GM12878 (cell line): Measurements from ENCODE around the gene OXCT2. TPM values are rescaled to one million over a fixed set of nuclear protein-coding genes. Genes with fewer than 3 reads are reported as not detected.
A peak's percentile ranks its signal among the peaks of the same experiment; 100 is the strongest.

ENCODE experiments used
- BCL3 ChIP-seq: IDR thresholded peaks from 2 replicates; pipeline ENCODE4 v1.6.1; 2011; ENCODE audit warnings: borderline replicate concordance, low read depth, mild to moderate bottlenecking, moderate library complexity, low read length; ENCODE audit not compliant: insufficient read depth, poor library complexity, severe bottlenecking
- BRCA1 ChIP-seq: IDR thresholded peaks from 2 replicates; pipeline ENCODE4 v1.6.1; 2011; ENCODE audit warnings: low read depth, low read length, improper control_type of control experiment
- EED ChIP-seq: sonication (generic); IDR thresholded peaks from 2 replicates; pipeline ENCODE4 v1.6.1; 2016; ENCODE audit warnings: antibody characterized with exemption, low read depth
- NFIC ChIP-seq: IDR thresholded peaks from 2 replicates; pipeline ENCODE4 v1.6.1; 2012; ENCODE audit warnings: low read depth, mild to moderate bottlenecking, inconsistent platforms, low read length, moderate library complexity
- NFYA ChIP-seq: IDR thresholded peaks from 2 replicates; pipeline ENCODE4 v1.6.1; 2011; ENCODE audit warnings: low read depth, mild to moderate bottlenecking, low read length, improper control_type of control experiment, borderline replicate concordance
- NRF1 ChIP-seq: conservative IDR thresholded peaks from 2 replicates; pipeline ENCODE4 v1.6.1; 2011; ENCODE audit warnings: mild to moderate bottlenecking, low read depth, low read length, improper control_type of control experiment
- POLR2AphosphoS2 ChIP-seq: IDR thresholded peaks from 2 replicates; pipeline ENCODE4 v1.6.1; 2011; ENCODE audit warnings: low read depth, mild to moderate bottlenecking, low read length, improper control_type of control experiment, moderate library complexity
- RBBP5 ChIP-seq: fragments of 200-600 bp; sonication (generic); conservative IDR thresholded peaks from 2 replicates; pipeline ENCODE4 v1.6.1; 2016
- RFX5 ChIP-seq: IDR thresholded peaks from 2 replicates; pipeline ENCODE4 v1.6.1; 2011; ENCODE audit warnings: low read depth, low read length, improper control_type of control experiment
- SIN3A ChIP-seq: IDR thresholded peaks from 2 replicates; pipeline ENCODE4 v1.6.1; 2012; ENCODE audit warnings: low read depth, low read length, improper control_type of control experiment
- SIX5 ChIP-seq: IDR thresholded peaks from 2 replicates; pipeline ENCODE4 v1.6.1; 2011; ENCODE audit warnings: mild to moderate bottlenecking, low read depth, low read length, moderate library complexity; ENCODE audit not compliant: severe bottlenecking
- TCF12 ChIP-seq: IDR thresholded peaks from 2 replicates; pipeline ENCODE4 v1.6.1; 2011; ENCODE audit warnings: low read depth, mild to moderate bottlenecking, low read length
- ZBTB40 ChIP-seq: fragments of 450-650 bp; IDR thresholded peaks from 2 replicates; pipeline ENCODE4 v1.6.1; 2016; ENCODE audit warnings: mild to moderate bottlenecking, moderate library complexity, borderline replicate concordance
- ZNF622 ChIP-seq: fragments of 450-650 bp; IDR thresholded peaks from 2 replicates; pipeline ENCODE4 v1.6.1; 2017; ENCODE audit warnings: mild to moderate bottlenecking, inconsistent platforms
- polyA plus RNA-seq, 11 experiments: library from polyadenylated mRNA; depleted of rRNA in 4 of 11; unstranded in 6 of 11; stranded (reverse) in 5 of 11; fragments of >200 nt; fragmentation: Nextera tagmentation in 4 of 11; fragmentation: Illumina TruSeq in 1 of 11; extraction: Ambion mirVana in 4 of 11; extraction: Trizol in 1 of 11; gene quantifications; 1 replicate in 1 of 11; 2 replicates in 10 of 11; pipeline versions ENCODE4 v1.2.1 to v1.2.3, GENCODE V29; 2011 to 2016; ENCODE audit warnings: inconsistent platforms in 2 of 11, missing spikeins in 2 of 11, low read depth in 1 of 11
- total RNA-seq, 4 experiments: library from RNA; depleted of rRNA in 3 of 4; stranded (reverse); fragments of >200 nt in 3 of 4; fragmentation: Illumina TruSeq in 1 of 4; extraction: Trizol in 1 of 4; gene quantifications; 2 replicates each; pipeline versions ENCODE4 v1.2.1 to v1.2.3, GENCODE V29; 2013 to 2021
- TF ChIP-seq, protein P1 (sequence below): fragments of 450-650 bp; IDR thresholded peaks from 2 replicates; pipeline ENCODE4 v1.6.1; 2014; ENCODE audit warnings: mild to moderate bottlenecking
- TF ChIP-seq, protein P2 (sequence below): fragments of 450-650 bp; conservative IDR thresholded peaks from 2 replicates; pipeline ENCODE4 v1.6.1; 2017; ENCODE audit warnings: mild to moderate bottlenecking, moderate library complexity
- TF ChIP-seq, protein P3 (sequence below): fragments of 450-650 bp; IDR thresholded peaks from 2 replicates; pipeline ENCODE4 v1.6.1; 2017; ENCODE audit warnings: mild to moderate bottlenecking, moderate library complexity

OXCT2 gene
- total and polyA plus RNA-seq, 10 of the 15 experiments (the other 5 are each of a cell fraction or from before 2014, with no cell fraction given), result 0.06 to 1.9 (median 0.59) TPM

GRCh38 chr1:39799770-39800470, 28.8 kb upstream of the OXCT2 start (continued):
- no peak for TF ChIP-seq BCL3
- TF ChIP-seq EED, result 0 out of 2 replicates have a peak, but pooled peaks have one; percentile 10
- no peak for TF ChIP-seq RBBP5
- TF ChIP-seq ZBTB40, result no peak
- TF ChIP-seq, protein P1, sequence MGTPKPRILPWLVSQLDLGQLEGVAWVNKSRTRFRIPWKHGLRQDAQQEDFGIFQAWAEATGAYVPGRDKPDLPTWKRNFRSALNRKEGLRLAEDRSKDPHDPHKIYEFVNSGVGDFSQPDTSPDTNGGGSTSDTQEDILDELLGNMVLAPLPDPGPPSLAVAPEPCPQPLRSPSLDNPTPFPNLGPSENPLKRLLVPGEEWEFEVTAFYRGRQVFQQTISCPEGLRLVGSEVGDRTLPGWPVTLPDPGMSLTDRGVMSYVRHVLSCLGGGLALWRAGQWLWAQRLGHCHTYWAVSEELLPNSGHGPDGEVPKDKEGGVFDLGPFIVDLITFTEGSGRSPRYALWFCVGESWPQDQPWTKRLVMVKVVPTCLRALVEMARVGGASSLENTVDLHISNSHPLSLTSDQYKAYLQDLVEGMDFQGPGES, result no peak
- TF ChIP-seq RFX5, result no peak
- TF ChIP-seq SIX5, result no peak
- TF ChIP-seq POLR2AphosphoS2, result no peak
- TF ChIP-seq ZNF622, result no peak
- no peak for TF ChIP-seq NFIC
- TF ChIP-seq, protein P2, sequence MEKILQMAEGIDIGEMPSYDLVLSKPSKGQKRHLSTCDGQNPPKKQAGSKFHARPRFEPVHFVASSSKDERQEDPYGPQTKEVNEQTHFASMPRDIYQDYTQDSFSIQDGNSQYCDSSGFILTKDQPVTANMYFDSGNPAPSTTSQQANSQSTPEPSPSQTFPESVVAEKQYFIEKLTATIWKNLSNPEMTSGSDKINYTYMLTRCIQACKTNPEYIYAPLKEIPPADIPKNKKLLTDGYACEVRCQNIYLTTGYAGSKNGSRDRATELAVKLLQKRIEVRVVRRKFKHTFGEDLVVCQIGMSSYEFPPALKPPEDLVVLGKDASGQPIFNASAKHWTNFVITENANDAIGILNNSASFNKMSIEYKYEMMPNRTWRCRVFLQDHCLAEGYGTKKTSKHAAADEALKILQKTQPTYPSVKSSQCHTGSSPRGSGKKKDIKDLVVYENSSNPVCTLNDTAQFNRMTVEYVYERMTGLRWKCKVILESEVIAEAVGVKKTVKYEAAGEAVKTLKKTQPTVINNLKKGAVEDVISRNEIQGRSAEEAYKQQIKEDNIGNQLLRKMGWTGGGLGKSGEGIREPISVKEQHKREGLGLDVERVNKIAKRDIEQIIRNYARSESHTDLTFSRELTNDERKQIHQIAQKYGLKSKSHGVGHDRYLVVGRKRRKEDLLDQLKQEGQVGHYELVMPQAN, result no peak
- TF ChIP-seq BRCA1, result no peak
- TF ChIP-seq NRF1, result no peak
- TF ChIP-seq, protein P3, sequence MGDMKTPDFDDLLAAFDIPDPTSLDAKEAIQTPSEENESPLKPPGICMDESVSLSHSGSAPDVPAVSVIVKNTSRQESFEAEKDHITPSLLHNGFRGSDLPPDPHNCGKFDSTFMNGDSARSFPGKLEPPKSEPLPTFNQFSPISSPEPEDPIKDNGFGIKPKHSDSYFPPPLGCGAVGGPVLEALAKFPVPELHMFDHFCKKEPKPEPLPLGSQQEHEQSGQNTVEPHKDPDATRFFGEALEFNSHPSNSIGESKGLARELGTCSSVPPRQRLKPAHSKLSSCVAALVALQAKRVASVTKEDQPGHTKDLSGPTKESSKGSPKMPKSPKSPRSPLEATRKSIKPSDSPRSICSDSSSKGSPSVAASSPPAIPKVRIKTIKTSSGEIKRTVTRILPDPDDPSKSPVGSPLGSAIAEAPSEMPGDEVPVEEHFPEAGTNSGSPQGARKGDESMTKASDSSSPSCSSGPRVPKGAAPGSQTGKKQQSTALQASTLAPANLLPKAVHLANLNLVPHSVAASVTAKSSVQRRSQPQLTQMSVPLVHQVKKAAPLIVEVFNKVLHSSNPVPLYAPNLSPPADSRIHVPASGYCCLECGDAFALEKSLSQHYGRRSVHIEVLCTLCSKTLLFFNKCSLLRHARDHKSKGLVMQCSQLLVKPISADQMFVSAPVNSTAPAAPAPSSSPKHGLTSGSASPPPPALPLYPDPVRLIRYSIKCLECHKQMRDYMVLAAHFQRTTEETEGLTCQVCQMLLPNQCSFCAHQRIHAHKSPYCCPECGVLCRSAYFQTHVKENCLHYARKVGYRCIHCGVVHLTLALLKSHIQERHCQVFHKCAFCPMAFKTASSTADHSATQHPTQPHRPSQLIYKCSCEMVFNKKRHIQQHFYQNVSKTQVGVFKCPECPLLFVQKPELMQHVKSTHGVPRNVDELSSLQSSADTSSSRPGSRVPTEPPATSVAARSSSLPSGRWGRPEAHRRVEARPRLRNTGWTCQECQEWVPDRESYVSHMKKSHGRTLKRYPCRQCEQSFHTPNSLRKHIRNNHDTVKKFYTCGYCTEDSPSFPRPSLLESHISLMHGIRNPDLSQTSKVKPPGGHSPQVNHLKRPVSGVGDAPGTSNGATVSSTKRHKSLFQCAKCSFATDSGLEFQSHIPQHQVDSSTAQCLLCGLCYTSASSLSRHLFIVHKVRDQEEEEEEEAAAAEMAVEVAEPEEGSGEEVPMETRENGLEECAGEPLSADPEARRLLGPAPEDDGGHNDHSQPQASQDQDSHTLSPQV, result no peak
- TF ChIP-seq SIN3A, result no peak
- TF ChIP-seq TCF12, result no peak
- TF ChIP-seq NFYA, result no peak
